NCI-H2081 (cell line): ENCODE measurements around the gene C19orf44.
"Not testable (repeated sequence)": the region's sequence is repeated elsewhere in the genome, so short reads cannot be mapped to it uniquely, and the experiment has no call there.

ENCODE experiments used
- DNase-seq, 2 experiments: peaks; one replicate each; lab custom pipeline; 2025; lab: John Stamatoyannopoulos, UW

Gene C19orf44

GRCh38 chr19:16537111-16537510 is 40.9 kb downstream of the C19orf44 start:
- DNase-seq = no peak

GRCh38 chr19:16540948-16541347 is 44.8 kb downstream of the C19orf44 start:
- DNase-seq = no peak

GRCh38 chr19:16541526-16542044 is 45.4 kb downstream of the C19orf44 start:
- no peak for DNase-seq

DNA sequence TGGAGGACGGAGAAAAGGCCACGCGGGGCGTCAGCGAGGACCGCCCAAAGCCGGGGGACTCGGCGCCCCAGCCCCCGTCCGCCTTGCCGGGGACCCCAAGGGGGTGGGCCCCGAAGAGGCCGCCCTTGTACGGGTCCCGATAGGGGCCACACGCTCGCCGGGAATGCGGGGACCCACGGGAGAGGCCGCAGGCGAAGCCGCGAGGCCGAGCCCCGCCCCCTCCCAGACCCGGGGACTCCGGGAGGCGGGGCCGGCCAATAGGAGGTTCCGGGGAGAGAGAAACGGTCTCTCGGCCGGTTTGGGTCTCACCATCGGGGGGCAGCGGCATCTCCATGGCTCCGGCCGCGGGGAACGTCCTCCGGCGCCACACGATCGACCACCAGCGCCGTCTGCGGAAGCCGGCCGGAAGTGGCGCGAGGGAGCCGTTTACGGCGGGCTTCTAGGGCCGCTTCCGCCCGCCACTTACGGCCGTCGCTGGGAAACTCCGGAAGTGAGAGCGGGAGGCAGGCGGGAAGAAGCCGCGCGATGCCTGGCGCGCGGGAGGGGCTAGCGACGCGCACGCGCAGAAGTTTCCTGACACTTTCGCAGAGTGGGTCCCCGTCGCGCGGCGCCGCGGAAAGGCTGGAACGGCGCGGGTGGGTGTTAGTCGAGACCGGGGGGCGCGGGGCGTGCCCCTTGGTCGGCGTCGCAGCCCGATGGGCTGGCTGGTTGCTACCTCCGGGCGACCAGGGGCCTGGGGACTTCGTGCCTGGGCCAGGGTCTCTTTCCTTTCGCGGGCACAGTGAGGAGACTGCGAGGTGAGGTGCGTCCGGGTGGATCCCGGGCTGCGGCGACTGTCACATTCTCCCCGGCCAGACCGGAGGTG is 46.1 kb downstream of the C19orf44 start, which contains the start of gene CHERP:
Gene CHERP, minus strand, starts transcription at position 393 of the 865 bp plus-strand sequence. Its CDS starts 59 bp downstream, at position 334.
- DNase-seq = peak; percentile 92 to 96

DNA sequence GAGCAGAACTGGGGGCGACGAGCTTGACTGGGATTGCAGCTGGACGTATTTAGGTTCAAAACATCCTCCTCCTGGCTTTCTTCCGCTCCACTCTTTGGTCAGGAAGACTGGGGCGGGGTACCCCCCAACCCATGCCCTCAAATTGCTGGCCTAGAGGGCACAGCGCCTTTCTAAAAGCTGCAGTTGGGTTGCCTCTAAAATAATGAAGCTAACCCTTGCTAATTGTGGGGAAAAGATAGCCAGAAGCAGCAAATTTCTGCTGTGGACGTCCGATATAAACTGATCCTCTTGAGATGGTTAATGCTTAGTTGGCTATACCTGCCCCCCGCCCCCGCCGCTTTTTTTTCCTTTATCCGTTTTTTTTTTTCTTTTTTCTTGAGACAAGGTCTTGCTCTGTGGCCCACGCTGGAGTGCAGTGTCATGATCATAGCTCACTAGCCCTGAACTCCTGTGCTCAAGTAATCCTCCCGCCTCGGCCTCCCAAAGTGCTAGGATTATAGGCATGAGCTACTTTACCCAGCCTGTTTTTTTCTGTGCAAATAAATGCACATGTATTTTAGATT is 46.8 kb downstream of the C19orf44 start:
- DNase-seq = no peak

DNA sequence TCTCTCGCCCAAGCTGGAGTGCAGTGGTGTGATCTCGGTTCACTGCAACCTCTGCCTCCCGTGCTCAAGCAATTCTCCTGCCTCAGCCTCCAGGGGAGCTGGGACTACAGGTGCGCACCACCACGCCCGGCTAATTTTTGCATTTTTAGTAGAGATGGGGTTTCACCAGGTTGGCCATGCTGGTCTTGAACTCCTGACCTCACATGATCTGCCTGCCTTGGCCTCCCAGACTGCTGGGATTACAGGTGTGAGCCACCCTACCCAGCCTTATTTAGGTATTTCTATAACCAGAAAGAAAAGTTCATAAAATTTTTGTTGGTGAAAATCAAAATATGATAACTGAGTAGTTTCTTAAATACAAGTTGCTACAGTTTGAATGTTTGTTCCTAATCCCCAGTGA is 47.5 kb downstream of the C19orf44 start:
- not testable (repeated sequence) for DNase-seq

DNA sequence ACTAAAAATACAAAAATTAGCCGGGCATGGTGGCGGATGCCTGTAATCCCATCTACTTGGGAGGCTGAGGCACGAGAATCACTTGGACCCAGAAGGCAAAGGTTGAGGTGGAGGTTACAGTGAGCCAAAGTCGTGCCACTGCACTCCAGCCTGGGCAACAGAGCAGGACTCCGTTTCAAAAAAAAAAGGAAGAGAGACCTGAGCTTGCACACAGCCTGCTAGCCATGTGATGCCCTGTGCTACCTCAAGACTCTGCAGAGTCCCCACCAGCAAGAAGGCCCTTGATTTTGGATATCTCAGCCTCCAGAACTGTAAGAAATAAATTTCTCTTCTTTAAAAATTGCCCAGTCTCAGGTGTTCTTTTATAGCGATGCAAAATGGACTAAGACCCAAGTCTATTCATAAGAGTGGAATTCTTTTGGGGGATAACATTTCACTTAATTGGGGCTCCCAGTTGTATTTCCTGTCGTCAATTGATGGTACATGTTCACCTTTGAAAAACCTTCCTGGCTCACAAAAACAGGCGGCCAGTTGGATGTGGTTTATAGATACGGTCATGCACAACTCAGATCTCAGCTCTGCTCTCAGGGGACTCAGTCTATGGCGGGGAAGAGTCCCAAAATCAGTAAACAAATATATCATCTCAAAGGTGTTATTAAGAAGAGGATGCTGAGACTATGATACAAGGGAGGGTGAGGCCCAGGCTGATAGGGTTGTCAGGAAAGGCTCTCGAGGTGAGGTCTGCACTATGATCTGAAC is 48.5 kb downstream of the C19orf44 start:
- DNase-seq = no peak

DNA sequence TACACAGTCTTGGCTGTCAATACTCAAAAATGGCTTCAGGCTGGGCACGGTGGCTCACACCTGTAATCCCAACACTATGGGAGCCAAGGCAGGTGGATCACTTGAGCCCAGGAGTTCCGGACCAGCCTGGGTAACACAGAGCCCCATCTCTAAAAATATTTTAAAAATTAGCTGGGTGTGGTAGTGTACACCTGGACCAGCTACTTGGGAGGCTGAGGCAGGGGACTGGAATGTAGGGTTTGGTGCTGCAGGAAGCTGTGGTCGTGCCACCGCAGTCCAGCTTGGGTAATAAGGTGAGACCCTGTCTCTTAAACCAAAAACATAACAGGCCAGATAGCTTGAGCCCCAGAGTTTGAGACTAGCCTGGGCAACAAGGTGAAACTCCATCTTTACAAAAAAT is 52.8 kb downstream of the C19orf44 start:
- DNase-seq = no peak

- not testable (repeated sequence) for DNase-seq
Observed at GRCh38 chr19:16551902-16552301, 55.7 kb downstream of the C19orf44 start.

GRCh38 chr19:16554776-16555175 is 58.6 kb downstream of the C19orf44 start:
- no peak for DNase-seq

GRCh38 chr19:16559780-16560276 is 63.6 kb downstream of the C19orf44 start:
- DNase-seq = no peak

GRCh38 chr19:16561382-16561781 is 65.2 kb downstream of the C19orf44 start:
- DNase-seq = no peak

- no peak for DNase-seq
Observed at GRCh38 chr19:16562608-16563025, 66.4 kb downstream of the C19orf44 start.

DNA sequence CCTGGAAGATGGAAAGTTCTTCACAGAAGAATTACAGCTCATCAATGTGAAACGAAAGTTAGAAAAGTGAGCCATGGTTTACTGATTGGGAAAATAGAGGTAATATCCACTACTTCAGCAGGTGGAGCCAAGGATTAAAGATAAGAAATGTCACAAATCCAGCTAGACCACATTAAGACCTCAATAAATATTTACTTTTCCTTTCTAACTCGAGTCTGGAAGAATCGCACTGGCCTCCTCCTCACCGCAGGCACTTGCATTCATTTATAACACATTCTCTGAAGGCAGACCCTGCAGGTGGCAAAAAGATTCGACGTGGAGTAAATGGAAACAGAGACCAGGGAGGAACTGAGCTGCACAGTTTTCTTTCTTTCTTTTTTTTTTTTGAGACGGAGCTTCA is 68.6 kb downstream of the C19orf44 start:
- no peak for DNase-seq

GRCh38 chr19:16566161-16566560 is 70.0 kb downstream of the C19orf44 start:
- DNase-seq = no peak

DNA sequence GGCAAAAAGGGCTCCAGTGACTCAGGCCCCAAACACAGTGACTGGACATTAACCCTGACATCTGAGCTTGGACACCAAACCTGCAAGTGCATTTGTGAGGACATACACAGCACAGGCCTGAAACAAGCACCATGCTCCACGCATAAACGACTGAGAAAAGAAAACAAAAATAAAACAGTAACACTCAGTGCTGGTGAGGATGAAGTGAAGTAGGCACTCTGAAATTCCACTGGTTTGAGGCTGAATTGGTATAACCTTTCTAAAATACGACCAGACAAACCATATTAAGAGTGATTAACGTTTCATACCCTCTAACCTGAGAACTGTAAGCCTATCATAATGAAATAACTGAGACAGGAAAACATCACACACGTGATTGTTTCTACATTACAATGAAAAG is 70.5 kb downstream of the C19orf44 start:
- DNase-seq = no peak

- no peak for DNase-seq
Observed at GRCh38 chr19:16569609-16570320, 73.6 kb downstream of the C19orf44 start.
